Osteoblast (primary cell): ENCODE results near the gene TSPOAP1. TPM values are rescaled to one million over a fixed set of nuclear protein-coding genes. Genes with fewer than 3 reads are reported as not detected.
A peak's percentile ranks its signal among the peaks of the same experiment; 100 is the strongest.

Source experiments
- DNase-seq: peaks from one replicate; pipeline ENCODE4 v3.0.0; 2011; ENCODE audit warnings: low spot score, mixed read lengths; ENCODE audit not compliant: insufficient read length; ENCODE audit errors: missing footprints
- H2AFZ ChIP-seq: 2 replicates; pipeline ENCODE4 v1.6.0; 2011; ENCODE audit warnings: mild to moderate bottlenecking, low read length
- H3K27ac ChIP-seq: 2 replicates; pipeline ENCODE4 v1.5.1; 2011; ENCODE audit warnings: mild to moderate bottlenecking, low read depth, low read length, moderate library complexity
- H3K27me3 ChIP-seq: 2 replicates; pipeline ENCODE4 v1.6.0; 2012; ENCODE audit warnings: mild to moderate bottlenecking, control low read depth, inconsistent platforms, low read length, moderate library complexity; ENCODE audit not compliant: insufficient read depth
- H3K36me3 ChIP-seq: 2 replicates; pipeline ENCODE4 v1.5.1; 2011; ENCODE audit warnings: mild to moderate bottlenecking, low read length, control low read depth, moderate library complexity; ENCODE audit not compliant: insufficient read depth
- H3K4me1 ChIP-seq: 2 replicates; pipeline ENCODE4 v1.5.1; 2011; ENCODE audit warnings: mild to moderate bottlenecking, low read length, control low read depth, moderate library complexity; ENCODE audit not compliant: insufficient read depth
- H3K4me2 ChIP-seq: 2 replicates; pipeline ENCODE4 v1.6.0; 2011; ENCODE audit warnings: mild to moderate bottlenecking, low read length; ENCODE audit not compliant: insufficient read depth
- H3K4me3 ChIP-seq: fragments of 200-600 bp; sonication (generic); 3 replicates; pipeline ENCODE4 v1.5.1; 2012; ENCODE audit warnings: mild to moderate bottlenecking, low read length, inconsistent platforms; ENCODE audit not compliant: insufficient read depth
- H3K79me2 ChIP-seq: 2 replicates; pipeline ENCODE4 v1.6.0; 2012; ENCODE audit warnings: mild to moderate bottlenecking, low read length, control low read depth, inconsistent platforms; ENCODE audit not compliant: insufficient read depth
- H3K9me3 ChIP-seq: 2 replicates; pipeline ENCODE4 v1.5.1; 2011; ENCODE audit warnings: low read depth, low read length, control low read depth
- H4K20me1 ChIP-seq: 2 replicates; pipeline ENCODE4 v1.6.0; 2012; ENCODE audit warnings: mild to moderate bottlenecking, low read length, control low read depth; ENCODE audit not compliant: insufficient read depth
- CTCF ChIP-seq: IDR thresholded peaks from 2 replicates; pipeline ENCODE4 v1.5.1; 2011; ENCODE audit warnings: mild to moderate bottlenecking, low read depth, low read length, moderate library complexity; ENCODE audit errors: extremely low read depth
- total RNA-seq: library from RNA; depleted of rRNA; stranded (reverse); fragments of >200 nt; gene quantifications from 2 replicates; pipeline ENCODE4 v1.2.3, GENCODE V29; 2012

Gene TSPOAP1
- total RNA-seq, 1 donor, result 4.3 TPM

GRCh38 chr17:58289869-58290268 is 38.7 kb downstream of the TSPOAP1 start:
- no peak for TF ChIP-seq CTCF
- H3K79me2 ChIP-seq, result no peaks in the 10 kb centered on the region

GRCh38 chr17:58285422-58285810 is 43.2 kb downstream of the TSPOAP1 start:
- H3K9me3 ChIP-seq, result no peaks in the 10 kb centered on the region
- H2AFZ ChIP-seq, result no peak overlapping the region
- no peaks in the 10 kb centered on the region for H3K79me2 ChIP-seq
- H4K20me1 ChIP-seq, result no peaks in the 10 kb centered on the region
- no peak overlapping the region for H3K4me2 ChIP-seq
- no peaks in the 10 kb centered on the region for H3K36me3 ChIP-seq
- no peak for TF ChIP-seq CTCF
- no peaks in the 10 kb centered on the region for H3K4me1 ChIP-seq
- H3K27me3 ChIP-seq, result peaks cover 7% of the 10 kb centered on the region
- no peak overlapping the region for H3K4me3 ChIP-seq
- no peak for DNase-seq
- no peak overlapping the region for H3K27ac ChIP-seq

More at GRCh38 chr17:58289869-58290268, 38.7 kb downstream of the TSPOAP1 start:
- H2AFZ ChIP-seq, result no peak overlapping the region
- no peak overlapping the region for H3K27ac ChIP-seq
- H3K27me3 ChIP-seq, result peaks cover 8% of the 10 kb centered on the region
- no peaks in the 10 kb centered on the region for H3K36me3 ChIP-seq
- H3K4me1 ChIP-seq, result no peaks in the 10 kb centered on the region
- H4K20me1 ChIP-seq, result no peaks in the 10 kb centered on the region
- no peak overlapping the region for H3K4me3 ChIP-seq
- H3K4me2 ChIP-seq, result no peak overlapping the region
- H3K9me3 ChIP-seq, result no peaks in the 10 kb centered on the region
- DNase-seq, result no peak

- H3K79me2 ChIP-seq, result no peaks in the 10 kb centered on the region
- H3K36me3 ChIP-seq, result no peaks in the 10 kb centered on the region
- no peak overlapping the region for H3K4me2 ChIP-seq
- DNase-seq, result peak; percentile 70
- no peak overlapping the region for H3K27ac ChIP-seq
- H3K4me1 ChIP-seq, result no peaks in the 10 kb centered on the region
- no peak overlapping the region for H2AFZ ChIP-seq
- no peak for TF ChIP-seq CTCF
- peaks cover 7% of the 10 kb centered on the region for H3K27me3 ChIP-seq
- no peaks in the 10 kb centered on the region for H4K20me1 ChIP-seq
- H3K4me3 ChIP-seq, result no peak overlapping the region
- H3K9me3 ChIP-seq, result no peaks in the 10 kb centered on the region
Measured at GRCh38 chr17:58284613-58285421, 43.8 kb downstream of the TSPOAP1 start.

GRCh38 chr17:58283674-58284612 is 44.7 kb downstream of the TSPOAP1 start:
- H3K79me2 ChIP-seq, result no peaks in the 10 kb centered on the region
- H3K27me3 ChIP-seq, result peaks cover 7% of the 10 kb centered on the region
- no peak for TF ChIP-seq CTCF
- H4K20me1 ChIP-seq, result no peaks in the 10 kb centered on the region
- H3K9me3 ChIP-seq, result no peaks in the 10 kb centered on the region
- H3K4me3 ChIP-seq, result no peak overlapping the region
- peak; percentile 69 for DNase-seq
- H2AFZ ChIP-seq, result no peak overlapping the region
- no peaks in the 10 kb centered on the region for H3K36me3 ChIP-seq
- no peak overlapping the region for H3K4me2 ChIP-seq
- no peaks in the 10 kb centered on the region for H3K4me1 ChIP-seq
- H3K27ac ChIP-seq, result no peak overlapping the region
